ENCODE measurements around the gene APBA2. TPM values are rescaled to one million over a fixed set of nuclear protein-coding genes. Genes with fewer than 3 reads are reported as not detected.
"Not testable (repeated sequence)": the region's sequence is repeated elsewhere in the genome, so short reads cannot be mapped to it uniquely, and the experiment has no call there.

APBA2 gene
- total RNA-seq, 4 donors from 2014 or later, result 5.4 to 15.3 (median 10.4) TPM

DNA sequence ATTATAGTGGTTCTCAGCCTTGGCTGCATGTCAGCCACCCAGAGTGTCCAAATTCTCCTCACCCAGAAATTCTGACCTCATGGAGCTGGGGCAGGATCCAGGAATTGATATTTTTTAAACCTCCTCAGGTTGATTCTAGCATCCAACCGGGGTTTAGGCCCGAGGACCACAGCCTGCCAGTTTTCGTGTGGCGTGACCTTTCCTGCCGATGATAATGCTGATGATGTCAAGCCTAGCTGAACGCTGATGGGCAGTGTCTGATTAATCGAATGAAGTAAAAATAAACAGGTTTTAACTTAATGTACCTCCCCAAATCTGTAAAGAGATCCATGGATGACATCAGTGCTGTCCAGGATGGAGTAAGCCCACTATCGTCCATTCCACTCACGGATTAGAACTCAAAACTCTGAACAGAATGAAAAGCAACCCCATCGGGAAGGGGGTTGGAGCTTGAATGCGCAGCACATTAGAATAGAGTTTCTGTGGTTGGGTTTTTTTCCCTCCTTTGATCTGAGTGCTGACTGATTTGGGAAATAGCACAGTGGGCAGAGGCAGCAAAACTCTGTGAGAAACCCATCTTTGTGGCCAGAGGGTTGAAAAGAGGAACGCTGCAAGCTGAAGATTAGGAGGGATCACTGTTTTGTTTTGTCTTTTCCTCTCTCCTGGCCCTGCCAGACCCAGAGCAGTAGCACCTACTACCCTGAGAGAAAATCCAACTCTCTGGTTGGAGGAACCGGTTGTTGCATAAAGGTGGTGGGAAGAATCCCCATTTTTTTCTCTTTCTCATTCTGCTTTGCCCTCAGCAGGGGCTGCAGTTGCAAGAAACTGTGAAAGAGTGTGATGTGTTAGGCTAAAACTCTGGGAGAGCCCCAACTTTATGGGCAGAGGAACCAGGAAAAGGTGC lies 153.9 kb downstream of the APBA2 start:
- Histone ChIP-seq H3K36me3 (no peaks in the 10 kb centered on the region), H3K9me3 (no peaks in the 10 kb centered on the region), H3K27ac (replicated peaks in 1 of 4) (no peak overlapping the region), H3K27me3 (no peaks in the 10 kb centered on the region), H3K4me1 (peaks cover 0 to 10% (median 6%) of the 10 kb centered on the region in 4 donors), H3K4me3 (no peak overlapping the region)
- 76% methylated on average over 13 of the region's 13 CpGs for WGBS
- TF ChIP-seq EP300 (IDR thresholded peaks at IDR 0.05) (no peak), POLR2A (IDR thresholded peaks at IDR 0.05; ENCODE audit: low read depth) (no peak), POLR2AphosphoS5 (IDR thresholded peaks at IDR 0.05) (no peak)
- intact Hi-C loops (cut with DNase I), result no loop called here
- no peak for DNase-seq (ENCODE audit: extremely low spot score)

GRCh38 chr15:29040370-29040751 lies 154.6 kb downstream of the APBA2 start:
- intact Hi-C loops (cut with DNase I), result no loop called here
- Histone ChIP-seq H3K36me3 (no peaks in the 10 kb centered on the region), H3K9me3 (no peaks in the 10 kb centered on the region), H3K4me1 (peaks cover 0 to 10% (median 6%) of the 10 kb centered on the region in 4 donors), H3K27me3 (no peaks in the 10 kb centered on the region), H3K27ac (replicated peaks in 1 of 4) (no peak overlapping the region), H3K4me3 (no peak overlapping the region)
- DNase-seq (ENCODE audit: extremely low spot score), result no peak
- TF ChIP-seq, protein P1, sequence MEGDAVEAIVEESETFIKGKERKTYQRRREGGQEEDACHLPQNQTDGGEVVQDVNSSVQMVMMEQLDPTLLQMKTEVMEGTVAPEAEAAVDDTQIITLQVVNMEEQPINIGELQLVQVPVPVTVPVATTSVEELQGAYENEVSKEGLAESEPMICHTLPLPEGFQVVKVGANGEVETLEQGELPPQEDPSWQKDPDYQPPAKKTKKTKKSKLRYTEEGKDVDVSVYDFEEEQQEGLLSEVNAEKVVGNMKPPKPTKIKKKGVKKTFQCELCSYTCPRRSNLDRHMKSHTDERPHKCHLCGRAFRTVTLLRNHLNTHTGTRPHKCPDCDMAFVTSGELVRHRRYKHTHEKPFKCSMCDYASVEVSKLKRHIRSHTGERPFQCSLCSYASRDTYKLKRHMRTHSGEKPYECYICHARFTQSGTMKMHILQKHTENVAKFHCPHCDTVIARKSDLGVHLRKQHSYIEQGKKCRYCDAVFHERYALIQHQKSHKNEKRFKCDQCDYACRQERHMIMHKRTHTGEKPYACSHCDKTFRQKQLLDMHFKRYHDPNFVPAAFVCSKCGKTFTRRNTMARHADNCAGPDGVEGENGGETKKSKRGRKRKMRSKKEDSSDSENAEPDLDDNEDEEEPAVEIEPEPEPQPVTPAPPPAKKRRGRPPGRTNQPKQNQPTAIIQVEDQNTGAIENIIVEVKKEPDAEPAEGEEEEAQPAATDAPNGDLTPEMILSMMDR (IDR thresholded peaks at IDR 0.05), result no peak
- TF ChIP-seq EP300 (IDR thresholded peaks at IDR 0.05) (no peak), POLR2AphosphoS5 (IDR thresholded peaks at IDR 0.05) (no peak), POLR2A (IDR thresholded peaks at IDR 0.05; ENCODE audit: low read depth) (no peak)
- WGBS, result 28% methylated on average over 8 of the region's 8 CpGs

- Histone ChIP-seq H3K4me1 (peaks cover 0 to 10% (median 6%) of the 10 kb centered on the region in 4 donors), H3K36me3 (no peaks in the 10 kb centered on the region), H3K27ac (replicated peaks in 1 of 4) (no peak overlapping the region), H3K9me3 (no peaks in the 10 kb centered on the region), H3K27me3 (no peaks in the 10 kb centered on the region), H3K4me3 (no peak overlapping the region)
- intact Hi-C loops (cut with DNase I), result no loop called here
- 54% methylated on average over 9 of the region's 9 CpGs for WGBS
- DNase-seq (ENCODE audit: extremely low spot score), result no peak
- TF ChIP-seq POLR2A (IDR thresholded peaks at IDR 0.05; ENCODE audit: low read depth), result no peak
- no peak for TF ChIP-seq EP300 (IDR thresholded peaks at IDR 0.05)
- TF ChIP-seq, protein P1 (IDR thresholded peaks at IDR 0.05), result no peak
- no peak for TF ChIP-seq POLR2AphosphoS5 (IDR thresholded peaks at IDR 0.05)
Observed at GRCh38 chr15:29043736-29044502, 158.1 kb downstream of the APBA2 start.

DNA sequence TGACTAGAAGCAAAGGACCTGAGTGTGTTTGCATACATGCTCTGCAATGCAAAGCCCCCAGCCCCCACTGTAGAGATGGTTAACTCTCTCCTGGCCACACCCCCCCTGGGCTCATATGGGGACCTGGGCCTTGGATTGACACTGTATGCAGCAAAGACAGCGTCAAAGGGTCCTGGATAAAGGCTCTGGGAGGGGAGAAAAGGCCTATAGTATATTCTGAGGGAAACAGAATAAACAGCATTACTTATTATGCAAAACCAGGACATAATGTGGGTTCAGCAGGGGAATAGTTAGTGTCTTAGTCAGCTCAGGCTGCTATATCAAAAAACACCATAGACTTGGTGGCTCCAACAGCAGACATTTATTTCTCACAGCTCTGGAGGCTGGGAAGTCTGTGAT lies 158.7 kb downstream of the APBA2 start:
- H3K4me1 ChIP-seq, result peaks cover 0 to 10% (median 6%) of the 10 kb centered on the region in 4 donors
- H3K36me3 ChIP-seq, result no peaks in the 10 kb centered on the region
- H3K27ac ChIP-seq (replicated peaks in 1 of 4), result no peak overlapping the region
- no peak for DNase-seq (ENCODE audit: extremely low spot score)
- no peak overlapping the region for H3K4me3 ChIP-seq
- intact Hi-C loops (cut with DNase I), result no loop called here
- H3K9me3 ChIP-seq, result no peaks in the 10 kb centered on the region
- H3K27me3 ChIP-seq, result no peaks in the 10 kb centered on the region
- WGBS, result 78% methylated on average over 1 of the region's 1 CpG
- TF ChIP-seq POLR2A (IDR thresholded peaks at IDR 0.05; ENCODE audit: low read depth) (no peak), EP300 (IDR thresholded peaks at IDR 0.05) (no peak), POLR2AphosphoS5 (IDR thresholded peaks at IDR 0.05) (no peak)
- TF ChIP-seq, protein P1 (IDR thresholded peaks at IDR 0.05), result no peak

DNA sequence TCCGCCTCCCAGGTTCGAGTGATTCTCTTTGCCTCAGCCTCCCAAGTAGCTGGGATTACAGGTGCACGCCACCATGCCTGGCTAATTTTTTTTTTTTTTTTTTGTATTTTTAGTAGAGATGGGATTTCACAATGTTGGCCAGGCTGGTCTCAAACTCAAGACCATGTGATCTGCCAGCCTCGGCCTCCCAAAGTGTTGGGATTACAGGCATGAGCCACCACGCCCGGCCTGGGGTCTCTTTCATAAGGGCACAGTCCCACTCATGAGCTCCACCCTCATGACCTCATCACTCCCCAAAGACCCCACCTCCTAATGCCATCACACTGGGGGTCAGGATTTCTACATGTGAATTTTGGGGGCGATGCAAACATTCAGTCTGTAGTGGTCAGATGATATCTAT lies 159.4 kb downstream of the APBA2 start:
- H3K4me3 ChIP-seq; DNase-seq (ENCODE audit: extremely low spot score); H3K27me3 ChIP-seq; H3K36me3 ChIP-seq; H3K9me3 ChIP-seq; H3K4me1 ChIP-seq; intact Hi-C loops (cut with DNase I); H3K27ac ChIP-seq (replicated peaks in 1 of 4): not testable (repeated sequence)
- WGBS, result 83% methylated on average over 7 of the region's 7 CpGs
